HL-60/S4 treated with retinoic acid at 250 ng/mL for 4 days and 3 days (cell line): ENCODE measurements around the gene STRBP.
"Not testable (repeated sequence)": the region's sequence is repeated elsewhere in the genome, so short reads cannot be mapped to it uniquely, and the experiment has no call there.

Experiments
- in situ Hi-C: fragments of 300-500 bp; cut with MboI; formaldehyde crosslinking; loops from 2 replicates; pipeline ENCODE4 v1.7.0; 2022; ENCODE audit warnings: low sequenced_read_pairs

STRBP gene

DNA sequence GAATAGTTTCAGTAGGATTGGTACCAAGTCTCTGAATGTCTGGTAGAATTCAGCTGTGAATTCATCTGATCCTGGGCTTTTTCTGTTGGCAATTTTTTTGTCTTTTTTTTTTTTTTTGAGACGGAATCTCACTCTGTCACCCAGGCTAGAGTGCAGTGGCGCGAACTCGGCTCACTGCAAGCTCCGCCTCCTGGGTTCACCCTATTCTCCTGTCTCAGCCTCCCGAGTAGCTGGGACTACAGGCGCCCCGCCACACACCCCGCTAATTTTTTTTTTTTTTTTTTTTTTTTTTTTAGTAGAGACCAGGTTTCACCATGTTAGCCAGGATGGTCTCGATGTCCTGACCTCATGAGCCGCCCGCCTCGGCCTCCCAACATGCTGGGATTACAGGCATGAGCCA is 67.9 kb downstream of the STRBP start:
- in situ Hi-C loops: not testable (repeated sequence)

DNA sequence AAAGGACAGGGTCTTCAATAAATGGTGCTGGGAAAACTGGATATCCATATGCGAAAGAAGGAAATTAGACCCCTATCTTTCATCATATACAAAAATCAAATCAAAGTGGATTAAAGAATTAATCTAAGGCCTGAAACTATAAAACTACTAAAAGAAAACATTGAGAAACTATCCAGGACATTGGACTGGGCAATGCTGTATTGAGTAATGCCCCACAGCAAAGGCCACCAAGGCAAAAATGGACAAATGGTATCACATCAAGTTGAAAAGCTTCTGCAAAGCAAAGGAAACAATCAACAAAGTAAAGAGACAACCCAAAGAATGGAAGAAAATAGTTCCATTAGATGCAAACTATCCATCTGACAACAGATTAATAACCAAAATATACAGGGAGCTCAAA is 72.3 kb downstream of the STRBP start:
- in situ Hi-C loops: no loop called here

DNA sequence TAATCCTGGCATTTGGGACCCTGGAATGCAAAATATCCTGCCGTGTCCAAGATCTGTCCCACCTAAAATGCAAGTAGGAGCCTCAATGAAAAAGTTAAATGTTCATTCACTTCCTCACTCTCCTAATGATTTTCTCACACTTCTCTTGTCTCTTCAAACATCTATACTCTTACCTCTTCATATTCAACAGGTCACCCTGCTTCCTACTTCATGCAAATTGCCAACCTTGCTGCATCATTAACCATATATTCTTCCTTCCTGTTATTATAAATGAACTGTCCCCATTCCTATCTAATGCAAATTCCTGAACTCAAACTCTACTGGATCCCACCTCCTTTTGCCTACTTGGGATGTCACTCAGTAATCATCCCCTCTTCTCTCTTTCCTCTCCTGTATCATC is 74.4 kb downstream of the STRBP start:
- in situ Hi-C loops: no loop called here

DNA sequence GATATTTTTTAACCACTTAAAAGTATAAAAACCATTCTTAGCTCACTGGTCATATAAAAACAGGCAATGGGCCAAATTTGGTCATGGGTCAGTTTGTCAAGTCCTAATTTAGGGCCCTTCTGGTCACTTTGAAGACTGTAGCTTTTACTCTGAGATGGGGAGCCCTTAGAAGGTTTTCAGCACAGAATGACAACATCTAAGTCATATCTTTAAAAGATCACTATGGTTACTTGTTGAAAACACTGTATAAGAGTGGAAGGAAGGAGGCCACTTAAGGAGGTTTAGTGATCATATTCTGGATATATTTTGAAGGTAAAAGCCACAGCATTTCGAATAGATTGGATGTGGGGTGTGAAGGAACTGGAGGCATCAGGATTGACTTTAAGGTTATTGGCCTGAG is 76.7 kb downstream of the STRBP start:
- in situ Hi-C loops: no loop called here

DNA sequence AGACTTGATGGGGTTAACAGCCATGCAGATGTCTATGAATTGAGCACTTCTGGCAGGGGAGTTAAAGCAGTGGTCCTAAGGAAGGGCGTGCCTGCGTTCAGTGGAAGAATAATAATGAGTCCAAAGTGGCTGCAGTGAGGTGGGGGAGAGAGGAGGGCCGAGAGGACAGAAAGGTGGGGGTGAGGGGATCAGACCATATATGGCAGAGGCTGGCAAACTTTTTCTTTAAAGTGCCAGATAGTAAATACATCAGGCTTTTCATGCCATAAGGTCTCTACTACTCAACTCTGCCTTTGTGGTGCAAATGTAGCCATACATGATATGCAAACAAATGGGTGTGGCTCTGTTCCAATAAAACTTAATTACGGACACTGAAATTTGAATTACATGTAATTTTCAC is 77.1 kb downstream of the STRBP start:
- in situ Hi-C loops: no loop called here

DNA sequence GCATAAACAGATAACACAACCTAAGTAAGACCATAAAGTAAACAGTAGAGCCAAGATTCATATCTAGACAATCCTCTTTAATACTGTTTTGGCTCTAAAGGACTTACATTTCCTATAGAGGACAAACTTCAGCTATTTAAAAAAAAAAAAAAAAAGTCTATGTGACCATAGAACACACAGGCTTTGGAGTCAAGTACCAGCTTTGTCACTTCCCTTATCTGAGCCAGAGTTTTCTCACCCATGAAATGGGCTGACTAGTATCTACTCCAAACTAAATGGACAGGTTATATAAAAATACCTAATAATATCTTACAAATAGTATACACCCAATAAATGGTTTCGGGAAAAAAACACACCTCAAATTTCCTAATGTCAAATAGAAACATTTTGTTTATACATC is 81.3 kb downstream of the STRBP start:
- in situ Hi-C loops: no loop called here

DNA sequence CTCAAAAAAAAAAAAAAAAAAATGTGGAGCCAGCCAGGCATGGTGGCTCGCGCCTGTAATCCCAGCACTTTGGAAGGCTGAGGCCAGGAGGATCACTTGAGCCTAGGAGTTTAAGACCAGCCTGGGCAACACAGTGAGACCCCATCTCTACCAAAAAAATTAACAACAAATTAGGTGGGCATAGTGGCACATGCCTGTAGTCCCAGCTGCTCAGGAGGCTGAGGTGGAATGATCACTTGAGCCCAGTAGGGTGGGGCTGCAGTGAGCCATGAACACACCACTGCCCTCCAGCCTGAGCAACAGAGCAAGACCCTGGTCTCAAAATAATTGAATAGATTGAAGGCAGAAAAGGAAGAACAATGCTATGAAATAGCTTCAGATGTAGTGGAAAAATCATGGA is 82.4 kb downstream of the STRBP start:
- in situ Hi-C loops: not testable (repeated sequence)

DNA sequence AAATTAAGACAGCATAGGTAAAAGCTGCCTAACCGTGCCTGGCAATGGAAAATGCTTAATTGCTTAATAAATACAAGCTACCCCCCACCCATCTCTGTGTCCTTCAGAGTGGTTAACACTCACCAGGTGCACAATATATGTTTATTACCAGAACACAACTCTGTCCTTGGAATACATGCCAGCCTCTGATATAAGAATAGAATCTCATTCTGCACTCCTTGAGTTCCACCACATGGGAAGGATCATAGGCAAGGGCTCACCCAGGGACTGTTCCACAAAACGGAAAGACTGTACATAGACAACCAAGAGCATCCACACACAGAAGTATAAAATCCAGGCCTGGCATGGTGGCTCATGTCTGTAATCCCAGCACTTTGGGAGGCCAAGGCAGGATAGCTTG is 91.4 kb downstream of the STRBP start:
- in situ Hi-C loops: no loop called here

DNA sequence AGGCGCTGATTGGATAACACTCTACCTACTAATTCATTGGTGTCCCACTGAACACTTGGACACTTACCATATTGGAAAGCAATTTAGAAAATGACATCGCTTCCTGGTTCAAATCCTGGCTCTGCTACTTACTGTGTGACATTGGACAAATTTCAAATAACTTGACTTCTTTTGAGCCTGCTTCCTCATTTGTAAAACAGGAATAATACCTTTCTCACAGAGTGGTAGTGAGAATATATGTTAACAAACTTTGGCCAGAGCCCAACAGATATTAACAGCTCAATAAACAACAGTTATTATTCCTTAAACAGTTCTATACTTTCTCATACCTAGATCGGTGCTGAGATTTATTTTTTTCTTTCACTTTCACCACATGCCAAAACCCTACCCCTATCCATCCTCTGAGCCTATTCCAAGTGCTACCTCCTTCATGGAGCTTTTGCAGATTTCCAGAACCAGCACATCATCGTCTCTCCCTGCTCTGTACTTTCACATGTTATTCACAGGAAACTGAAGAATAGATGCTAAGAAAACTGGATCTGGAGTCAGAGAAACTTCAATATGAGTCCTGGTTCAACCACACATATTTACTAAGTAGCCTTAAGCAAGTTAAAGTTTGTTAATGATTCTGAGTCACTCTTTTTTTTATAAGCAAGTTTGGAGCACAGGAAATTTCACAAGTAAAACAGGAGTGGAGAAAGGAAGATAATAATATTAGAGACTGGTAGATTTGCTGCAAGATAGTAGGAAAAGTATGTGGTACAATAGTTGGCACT is 92.3 kb downstream of the STRBP start:
- in situ Hi-C loops: no loop called here

DNA sequence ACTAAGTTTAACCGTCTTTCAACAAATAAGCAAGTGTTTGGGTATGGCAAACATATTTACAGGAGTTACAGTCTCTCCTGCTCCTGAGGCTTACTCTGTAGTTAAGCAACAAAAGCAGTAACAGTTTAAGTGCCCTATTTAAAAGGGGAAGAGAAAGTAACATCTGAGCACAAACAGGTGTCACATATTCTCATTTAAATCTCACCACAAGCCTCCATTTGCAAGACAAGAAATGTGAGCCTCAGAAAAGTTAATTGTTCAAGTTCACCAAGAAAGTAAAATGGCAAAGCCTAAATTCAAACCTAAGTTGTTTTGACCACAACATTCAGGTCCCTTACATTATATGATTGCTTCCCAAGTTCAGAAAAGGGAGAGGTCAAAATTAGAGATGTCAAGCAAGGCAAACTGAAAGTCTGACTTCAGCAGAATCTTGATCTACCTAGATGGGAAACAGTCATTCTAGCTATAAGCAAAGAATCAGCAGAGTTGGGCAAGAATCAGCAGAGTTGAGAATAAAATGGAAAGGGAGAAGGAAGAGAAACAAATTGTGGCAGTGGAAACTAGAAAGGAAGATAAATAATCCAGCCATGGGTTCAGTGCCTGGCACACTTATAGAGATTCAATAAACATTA is 93.4 kb downstream of the STRBP start:
- in situ Hi-C loops: no loop called here

DNA sequence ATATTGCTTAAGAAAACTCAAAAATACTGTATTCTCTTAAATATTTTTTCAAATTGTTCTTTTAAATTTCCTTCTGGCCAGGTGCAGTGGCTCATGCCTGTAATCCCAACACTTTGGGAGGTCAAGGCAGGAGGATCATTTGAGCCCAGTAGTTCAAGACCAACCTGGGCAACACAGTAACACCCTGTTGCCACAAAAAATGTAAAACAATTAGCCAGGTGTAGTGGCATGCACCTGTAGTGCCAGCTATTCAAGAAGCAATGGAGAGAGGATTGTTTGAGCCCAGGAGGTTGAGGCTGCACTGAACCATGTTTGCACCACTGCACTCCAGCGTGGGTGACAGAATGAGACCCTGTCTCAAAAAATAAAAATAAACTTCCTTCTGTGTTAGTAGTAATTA is 94.3 kb downstream of the STRBP start:
- in situ Hi-C loops: no loop called here

DNA sequence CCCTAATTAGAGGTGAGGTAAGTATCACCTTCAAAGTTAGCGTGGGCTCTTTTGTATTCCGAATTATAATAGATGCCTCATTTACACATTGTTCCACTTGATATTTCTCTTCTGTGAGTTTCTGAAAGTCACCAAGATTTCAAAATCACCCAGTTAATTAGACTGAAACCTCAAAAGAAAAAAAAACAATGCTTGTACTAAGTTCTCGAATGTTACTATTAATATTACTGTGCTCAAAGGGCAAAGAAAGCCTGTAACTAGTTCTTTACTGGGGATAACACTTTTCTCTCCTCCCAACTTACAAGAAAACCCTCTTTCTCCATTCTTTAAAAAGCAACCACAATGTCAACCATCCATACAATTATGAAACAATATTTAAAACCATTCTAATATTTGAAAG is 98.5 kb downstream of the STRBP start:
- in situ Hi-C loops: no loop called here

DNA sequence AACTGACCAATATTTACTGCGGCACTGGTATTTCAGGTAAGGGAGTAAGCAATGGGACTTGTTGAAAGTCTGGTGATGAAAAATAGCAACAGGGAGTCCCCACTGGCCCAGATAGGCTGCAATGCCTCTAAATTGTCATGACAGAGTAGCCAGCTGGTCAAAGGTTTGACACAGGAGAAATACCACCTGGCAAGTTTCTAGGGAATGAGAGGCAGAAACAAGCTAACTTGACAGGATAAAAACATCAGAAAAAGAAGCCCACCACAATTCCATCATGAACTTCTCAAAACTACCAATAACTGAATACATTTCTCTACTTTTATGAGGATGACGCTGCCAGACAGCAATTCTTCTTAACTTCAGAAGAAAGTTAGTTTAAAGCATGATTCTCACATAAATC is 99.8 kb downstream of the STRBP start:
- in situ Hi-C loops: no loop called here

DNA sequence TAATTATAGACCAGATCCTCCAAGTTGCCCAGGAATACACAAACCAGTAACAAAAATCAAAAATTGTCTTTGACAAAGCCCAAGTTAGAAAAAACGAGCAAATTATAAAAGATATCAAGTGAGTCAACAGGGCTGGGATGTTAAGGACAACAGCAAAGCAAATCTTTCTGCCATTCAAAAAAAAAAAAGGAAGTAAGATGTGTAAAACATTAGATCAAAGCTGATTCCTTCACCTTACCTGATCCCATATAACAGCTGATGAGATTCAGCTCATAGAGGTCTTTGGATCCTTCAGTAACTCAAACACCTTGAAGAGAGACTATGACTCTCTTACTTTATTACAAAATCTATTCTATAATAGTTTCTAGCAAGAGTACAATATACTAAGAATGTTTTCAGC is 100.9 kb downstream of the STRBP start:
- in situ Hi-C loops: no loop called here

DNA sequence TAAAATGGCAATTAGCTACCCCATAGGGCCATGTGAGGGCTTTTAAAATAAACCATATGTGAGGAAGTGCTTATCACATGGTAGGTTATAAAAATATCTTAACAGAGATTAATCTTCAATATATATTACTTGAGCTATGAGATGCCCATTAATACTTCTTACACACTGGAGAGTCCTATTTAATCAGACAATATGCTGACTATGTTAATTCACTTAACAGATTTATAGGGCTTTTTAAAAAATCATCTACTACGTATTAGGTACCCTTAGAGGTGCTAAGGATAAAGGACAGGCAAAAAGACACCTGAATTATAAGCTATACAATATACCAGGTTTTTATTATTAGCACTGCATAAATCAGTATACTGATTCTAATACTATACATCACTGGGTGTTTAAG is 102.6 kb downstream of the STRBP start:
- in situ Hi-C loops: no loop called here

DNA sequence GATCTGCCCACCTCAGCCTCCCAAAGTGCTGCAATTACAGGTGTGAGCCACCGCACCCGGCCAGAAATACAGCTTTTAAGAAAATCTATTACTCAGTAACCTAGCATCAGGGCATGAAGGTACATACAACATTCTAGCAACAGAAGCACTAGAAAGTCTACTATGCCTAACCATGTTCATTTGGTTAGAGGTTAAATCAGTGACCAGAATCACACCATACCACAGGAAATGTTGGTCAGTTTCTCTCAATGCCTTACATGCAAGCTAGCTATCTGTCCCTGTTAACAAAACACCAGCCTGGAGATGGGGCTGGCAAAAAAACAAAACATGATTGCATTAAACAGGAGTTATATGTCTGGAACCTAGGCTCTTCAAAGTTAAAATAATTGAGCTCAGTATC is 104.1 kb downstream of the STRBP start:
- in situ Hi-C loops: no loop called here

DNA sequence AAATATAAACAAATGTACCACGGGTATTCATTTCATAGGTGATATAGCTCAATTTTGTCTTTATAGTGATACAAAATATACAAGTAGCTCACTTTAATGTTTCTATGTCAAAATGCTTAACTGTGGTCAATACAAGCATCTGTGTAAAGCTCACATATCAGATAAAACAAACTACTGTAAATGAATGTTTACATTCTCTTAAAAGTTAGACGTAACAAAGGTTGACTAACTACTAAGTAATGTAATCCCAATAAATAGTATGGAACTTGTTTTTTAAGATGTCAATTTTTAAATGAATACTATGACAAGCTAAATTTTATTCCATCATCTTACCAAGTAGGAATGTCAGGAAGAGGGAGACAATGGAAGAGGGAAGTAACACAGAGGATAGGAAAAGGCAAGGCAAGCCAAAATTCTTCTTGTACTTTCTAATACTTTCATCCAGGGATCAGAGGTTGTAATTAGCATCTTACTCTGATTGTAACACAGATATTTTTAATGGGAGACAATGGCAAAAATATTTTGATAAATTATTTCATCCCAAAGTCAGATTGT is 105.5 kb downstream of the STRBP start:
- in situ Hi-C loops: no loop called here

DNA sequence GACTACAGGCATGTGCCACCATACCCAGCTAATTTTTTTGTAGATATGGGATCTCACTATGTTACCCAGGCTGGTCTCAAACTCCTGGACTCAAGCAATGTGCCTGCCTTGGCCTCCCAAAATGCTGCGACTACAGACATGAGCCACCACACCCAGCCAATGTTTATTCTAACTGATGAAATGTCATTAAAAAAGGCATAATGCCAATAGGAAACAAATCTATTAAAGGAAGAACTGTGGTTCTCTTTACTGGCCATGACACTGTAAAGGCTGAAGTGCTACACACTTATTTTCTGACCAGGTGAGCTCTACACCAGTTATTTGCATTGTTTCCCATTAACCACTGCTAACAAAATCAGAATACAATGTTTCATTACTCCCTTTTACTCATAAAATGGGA is 106.0 kb downstream of the STRBP start:
- in situ Hi-C loops: no loop called here

DNA sequence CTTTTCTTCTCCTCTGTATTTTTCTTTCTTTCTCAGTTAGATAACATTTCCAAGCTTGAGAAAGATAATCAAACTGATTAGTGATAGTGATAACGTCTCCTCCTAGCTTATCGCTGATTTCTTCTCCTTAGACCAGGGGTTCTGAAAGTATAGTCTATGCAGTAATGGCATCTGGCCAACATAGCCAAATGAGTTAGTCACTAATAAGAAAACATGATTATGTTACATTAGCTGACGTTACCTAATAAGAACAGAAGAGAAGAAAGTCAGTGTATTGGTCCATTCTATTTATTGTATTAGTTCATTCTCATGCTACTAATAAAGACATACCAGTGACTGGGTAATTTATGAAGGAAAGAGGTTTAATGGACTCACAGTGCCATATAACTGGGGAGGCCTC is 111.2 kb downstream of the STRBP start:
- in situ Hi-C loops: no loop called here

DNA sequence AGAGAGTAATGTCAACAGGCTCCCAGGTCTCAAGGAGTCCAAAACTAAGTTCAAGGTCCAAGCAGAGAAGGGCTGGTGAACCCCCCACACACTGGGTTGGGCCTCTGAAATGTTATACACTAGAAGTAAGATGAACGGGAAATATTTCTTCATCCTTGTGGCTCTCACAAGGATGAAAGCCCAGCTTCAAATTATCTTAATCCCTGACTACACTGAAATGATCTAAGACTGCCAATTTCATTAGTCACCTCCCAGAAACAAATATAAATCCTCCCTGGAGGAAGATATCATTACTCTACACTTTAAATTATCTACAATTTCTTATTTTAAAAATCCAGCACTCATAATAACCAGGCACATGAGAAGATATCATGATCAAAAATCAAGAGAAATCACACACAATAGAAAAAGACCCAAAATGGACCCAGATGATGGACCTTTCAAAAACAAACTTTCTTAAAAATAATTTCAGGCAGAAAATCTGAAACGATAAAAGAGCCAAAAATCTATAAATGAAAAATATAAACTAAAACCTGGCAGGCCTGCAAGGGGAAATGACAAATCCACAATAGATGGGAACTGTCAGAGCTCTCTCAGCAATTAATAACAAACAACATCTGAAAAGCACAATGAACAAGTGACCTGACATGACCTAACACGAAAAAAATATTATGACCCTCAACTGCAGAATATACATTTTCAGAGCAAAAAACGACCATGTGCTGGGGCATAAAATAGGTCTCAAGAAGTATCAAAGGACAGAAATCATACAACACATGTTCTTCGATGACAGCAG is 117.5 kb downstream of the STRBP start:
- in situ Hi-C loops: no loop called here

DNA sequence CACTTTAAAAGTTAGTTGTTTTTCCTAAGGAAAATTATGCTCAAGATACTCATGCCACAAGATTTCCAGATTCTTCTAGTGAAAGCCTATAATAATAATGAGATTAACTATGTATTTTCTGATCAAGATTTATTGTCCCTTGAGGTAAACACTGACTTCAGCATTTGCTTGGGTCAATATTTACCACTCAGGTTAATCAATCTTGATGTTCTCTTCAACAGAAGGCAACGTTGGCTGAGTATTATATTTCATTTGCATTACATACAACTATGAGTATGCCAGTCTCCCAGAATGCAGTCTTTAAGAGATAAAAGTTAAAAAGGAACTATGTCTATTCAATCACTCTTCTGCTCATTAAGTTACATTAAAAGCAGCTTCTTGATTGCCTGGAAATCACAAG is 119.3 kb downstream of the STRBP start:
- in situ Hi-C loops: no loop called here

DNA sequence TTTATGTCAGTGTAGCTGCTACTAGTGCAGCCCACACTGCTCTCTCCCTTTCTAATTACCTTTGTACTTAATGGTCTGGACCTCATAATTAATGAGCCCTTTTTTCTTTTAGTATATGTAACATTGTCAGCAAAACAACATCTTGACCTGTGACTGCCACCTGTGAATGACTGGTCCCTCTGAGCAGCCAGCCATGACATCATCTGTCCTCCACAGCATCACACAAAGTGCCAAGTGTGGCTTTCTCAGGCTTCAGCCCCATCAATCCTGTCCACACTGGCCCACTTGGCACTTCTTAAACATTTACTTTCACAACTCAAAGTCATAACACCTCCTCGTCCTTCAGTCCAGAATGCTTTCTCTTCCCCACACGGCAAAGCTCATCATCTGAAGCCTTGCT is 130.2 kb downstream of the STRBP start:
- in situ Hi-C loops: no loop called here
